Measurements from ENCODE around the gene CUEDC1. TPM values are rescaled to one million over a fixed set of nuclear protein-coding genes. Genes with fewer than 3 reads are reported as not detected.

The CUEDC1 gene
- total and polyA plus RNA-seq, 2 donors (not counting 1 experiment from before 2014, with no cell fraction given) = 0.57 TPM; not detected in 1

- Histone ChIP-seq H4K20me1 (ENCODE audit: control insufficient read depth, insufficient read depth, low read length, poor library complexity, severe bottlenecking) (no peaks in the 10 kb centered on the region), H3K27ac (ENCODE audit: low read length in 2 of 2) (no peak overlapping the region), H3K36me3 (replicated peaks in 1 of 2; ENCODE audit: control extremely low read depth in 1 of 2, control insufficient read depth in 1 of 2, extremely low read depth in 1 of 2, insufficient read depth in 2 of 2, low read length in 1 of 2) (no peaks in the 10 kb centered on the region), H3K9ac (ENCODE audit: low read length) (no peak overlapping the region), H3K79me2 (ENCODE audit: control insufficient read depth, insufficient read depth, low read length) (no peaks in the 10 kb centered on the region), H3K4me3 (ENCODE audit: control extremely low read depth in 1 of 5, extremely low read depth in 1 of 5, insufficient read depth in 1 of 5, low read depth in 2 of 5, low read length in 4 of 5) (no peak overlapping the region), H3K4me1 (ENCODE audit: control insufficient read depth in 2 of 2, insufficient read depth in 2 of 2, low read length in 2 of 2) (peaks cover 20 to 25% of the 10 kb centered on the region in 2 donors), H2AFZ (ENCODE audit: insufficient read depth, low read depth, low read length, poor library complexity, severe bottlenecking) (no peak overlapping the region), H3K4me2 (replicated peaks; ENCODE audit: low read depth, low read length, poor library complexity, severe bottlenecking) (no peak overlapping the region), H3K27me3 (replicated peaks in 1 of 4; ENCODE audit: control extremely low read depth in 1 of 4, control insufficient read depth in 3 of 4, insufficient read depth in 4 of 4, low read length in 3 of 4) (peaks cover 0 to 26% (median 13%) of the 10 kb centered on the region in 4 experiments), H3K9me3 (ENCODE audit: control extremely low read depth in 1 of 3, control insufficient read depth in 2 of 3, insufficient read depth in 1 of 3, low read length in 2 of 3) (no peaks in the 10 kb centered on the region)
- ATAC-seq (ENCODE audit: low read depth) (no peak), DNase-seq (no peak)
- WGBS (ENCODE audit: insufficient coverage) = 36% methylated on average over 6 of the region's 6 CpGs
- TF ChIP-seq EZH2 (IDR thresholded peaks at IDR 0.05; ENCODE audit: borderline replicate concordance, insufficient read depth, low read depth, low read length, poor library complexity, severe bottlenecking) = no peak
- TF ChIP-seq CTCF (IDR thresholded peaks at IDR 0.05) = no peak
- POLR2A ChIA-PET = no interaction called here
- no peak overlapping the region for H3K4me3 Mint-ChIP-seq
- CTCF ChIA-PET = interaction anchor here (0.8 kb wide), 1 partner anchor 89 kb away, joined by 3 read pairs; no protein-coding TSS in a partner anchor
- H3K27ac Mint-ChIP-seq = no peak overlapping the region
- H3K27me3 Mint-ChIP-seq = peaks cover 46% of the 10 kb centered on the region
- intact Hi-C loops (cut with micrococcal nuclease) = no loop called here
- H3K4me1 Mint-ChIP-seq = peaks cover 15% of the 10 kb centered on the region
- H3K9me3 Mint-ChIP-seq (ENCODE audit: insufficient read depth) = no peaks in the 10 kb centered on the region
Measured at GRCh38 chr17:57908278-57908677, 46.9 kb downstream of the CUEDC1 start.

- WGBS (ENCODE audit: insufficient coverage) = 80% methylated on average over 6 of the region's 7 CpGs
- no peaks in the 10 kb centered on the region for H3K36me3 ChIP-seq (replicated peaks in 1 of 2; ENCODE audit: control extremely low read depth in 1 of 2, control insufficient read depth in 1 of 2, extremely low read depth in 1 of 2, insufficient read depth in 2 of 2, low read length in 1 of 2)
- Mint-ChIP-seq H3K27me3 (peaks cover 49% of the 10 kb centered on the region), H3K27ac (no peak overlapping the region), H3K4me1 (peaks cover 27% of the 10 kb centered on the region), H3K9me3 (ENCODE audit: insufficient read depth) (no peaks in the 10 kb centered on the region), H3K4me3 (no peak overlapping the region)
- TF ChIP-seq CTCF (IDR thresholded peaks at IDR 0.05) = no peak
- no peak for TF ChIP-seq EZH2 (IDR thresholded peaks at IDR 0.05; ENCODE audit: borderline replicate concordance, insufficient read depth, low read depth, low read length, poor library complexity, severe bottlenecking)
- H3K4me1 ChIP-seq (ENCODE audit: control insufficient read depth in 2 of 2, insufficient read depth in 2 of 2, low read length in 2 of 2) = peaks cover 32 to 39% of the 10 kb centered on the region in 2 donors
- no peaks in the 10 kb centered on the region for H4K20me1 ChIP-seq (ENCODE audit: control insufficient read depth, insufficient read depth, low read length, poor library complexity, severe bottlenecking)
- no peak overlapping the region for H3K4me2 ChIP-seq (replicated peaks; ENCODE audit: low read depth, low read length, poor library complexity, severe bottlenecking)
- no peaks in the 10 kb centered on the region for H3K79me2 ChIP-seq (ENCODE audit: control insufficient read depth, insufficient read depth, low read length)
- H3K4me3 ChIP-seq (ENCODE audit: control extremely low read depth in 1 of 5, extremely low read depth in 1 of 5, insufficient read depth in 1 of 5, low read depth in 2 of 5, low read length in 4 of 5) = no peak overlapping the region
- no peak overlapping the region for H3K27ac ChIP-seq (ENCODE audit: low read length in 2 of 2)
- no peak for ATAC-seq (ENCODE audit: low read depth)
- peaks cover 0 to 25% (median 11%) of the 10 kb centered on the region in 4 experiments for H3K27me3 ChIP-seq (replicated peaks in 1 of 4; ENCODE audit: control extremely low read depth in 1 of 4, control insufficient read depth in 3 of 4, insufficient read depth in 4 of 4, low read length in 3 of 4)
- DNase-seq = no peak
- ChIA-PET CTCF (interaction anchor here (0.7 kb wide), 1 partner anchor 9 kb away, joined by 4 read pairs; no protein-coding TSS in a partner anchor), POLR2A (no interaction called here)
- no peak overlapping the region for H2AFZ ChIP-seq (ENCODE audit: insufficient read depth, low read depth, low read length, poor library complexity, severe bottlenecking)
- no peak overlapping the region for H3K9ac ChIP-seq (ENCODE audit: low read length)
- no peaks in the 10 kb centered on the region for H3K9me3 ChIP-seq (ENCODE audit: control extremely low read depth in 1 of 3, control insufficient read depth in 2 of 3, insufficient read depth in 1 of 3, low read length in 2 of 3)
- intact Hi-C loops (cut with micrococcal nuclease) = no loop called here
Measured at GRCh38 chr17:57906910-57907309, 48.3 kb downstream of the CUEDC1 start.

Measured in B cell (primary cell).